ENCODE measurements around the gene ELAVL1. TPM values are rescaled to one million over a fixed set of nuclear protein-coding genes. Genes with fewer than 3 reads are reported as not detected.

The ELAVL1 gene
- total and polyA plus RNA-seq, 2 of the 13 experiments (the other 11 are each of a cell fraction or from before 2014, with no cell fraction given) = 27.9 to 38.4 TPM

- peak; percentile 76; the same call in 1 of the 2 replicates for TF ChIP-seq ZNF609 (CRISPR knock-in tag; IDR thresholded peaks at IDR 0.05; ENCODE audit: borderline replicate concordance)
- 0 out of 2 replicates have a peak, but pooled peaks have one; percentile 20 for TF ChIP-seq ZNF276 (CRISPR knock-in tag; IDR thresholded peaks at IDR 0.05; ENCODE audit: low read depth)
- TF ChIP-seq TEAD3 (CRISPR knock-in tag; optimal IDR thresholded peaks at IDR 0.05; ENCODE audit: borderline replicate concordance) = peak; percentile 37
- TF ChIP-seq HNF1B (CRISPR knock-in tag; IDR thresholded peaks at IDR 0.05) = peak; percentile 85
- TF ChIP-seq ZNF501 (CRISPR knock-in tag; IDR thresholded peaks at IDR 0.05) = peak; percentile 18; the same call in 1 of the 2 replicates
- TF ChIP-seq ZSCAN20 (CRISPR knock-in tag; IDR thresholded peaks at IDR 0.05; ENCODE audit: borderline replicate concordance) = no peak
- TF ChIP-seq ZNF367 (CRISPR knock-in tag; IDR thresholded peaks at IDR 0.05; ENCODE audit: borderline replicate concordance) = no peak
- peak in 1 of 2 experiments; percentile 81; a peak in 1 of 4 replicates for TF ChIP-seq NR2F1 (CRISPR knock-in tag; IDR thresholded peaks at IDR 0.05)
- no peak for TF ChIP-seq SOX6 (IDR thresholded peaks at IDR 0.05)
- TF ChIP-seq SOX6 (CRISPR knock-in tag; IDR thresholded peaks at IDR 0.05) = peak; percentile 15; the same call in 1 of the 2 replicates
- TF ChIP-seq ZUFSP (CRISPR knock-in tag; IDR thresholded peaks at IDR 0.05; ENCODE audit: borderline replicate concordance) = no peak
- no peak for TF ChIP-seq ZNF576 (CRISPR knock-in tag; IDR thresholded peaks at IDR 0.05)
- peak; percentile 89 for TF ChIP-seq POLR2AphosphoS5 (IDR thresholded peaks at IDR 0.05; ENCODE audit: low read depth, low read length)
- peak; percentile 97 for TF ChIP-seq ZSCAN22 (CRISPR knock-in tag; IDR thresholded peaks at IDR 0.05)
- TF ChIP-seq ZNF234 (CRISPR knock-in tag; conservative IDR thresholded peaks at IDR 0.05) = peak; percentile 35; the same call in 1 of the 2 replicates
- TF ChIP-seq ZFP90 (CRISPR knock-in tag; IDR thresholded peaks at IDR 0.05; ENCODE audit: borderline replicate concordance) = 0 out of 2 replicates have a peak, but pooled peaks have one; percentile 16
- TF ChIP-seq MEIS2 (CRISPR knock-in tag; IDR thresholded peaks at IDR 0.05) = no peak
- TF ChIP-seq PTBP1 (IDR thresholded peaks at IDR 0.05; ENCODE audit: low read depth, low read length, poor library complexity, severe bottlenecking) = peak; percentile 21
These were observed 86.6 kb downstream of the ELAVL1 start (continued) for GRCh38 chr19:7918615-7919421.
